NCI-H1417 treated with DMSO at 0.1 percent for 48 hours (cell line): ENCODE data around the gene ZDHHC8.

Experiments
- DNase-seq: peaks from one replicate; lab custom pipeline; 2025; lab: John Stamatoyannopoulos, UW

ZDHHC8 gene

DNA sequence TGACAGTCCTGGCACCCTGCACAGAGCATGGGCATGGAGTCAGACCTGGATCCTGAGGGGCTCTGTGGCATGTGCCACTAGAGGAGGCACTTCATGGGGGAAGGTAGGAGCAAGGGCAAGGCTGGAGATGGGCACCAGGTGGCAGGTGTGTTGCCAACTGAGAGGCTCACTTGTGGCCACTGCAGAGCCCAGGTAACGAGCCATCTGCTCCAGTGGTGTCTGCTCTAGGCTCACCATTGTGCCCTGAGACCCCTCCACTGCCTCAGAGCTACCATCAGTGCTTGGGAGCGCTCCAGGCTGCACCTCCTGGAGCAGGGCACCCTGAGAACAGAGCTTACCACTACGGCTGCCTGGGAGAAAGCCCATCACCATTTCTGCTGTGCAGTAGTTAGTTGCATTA lies 1.3 kb upstream of the ZDHHC8 start:
- DNase-seq = no peak

DNA sequence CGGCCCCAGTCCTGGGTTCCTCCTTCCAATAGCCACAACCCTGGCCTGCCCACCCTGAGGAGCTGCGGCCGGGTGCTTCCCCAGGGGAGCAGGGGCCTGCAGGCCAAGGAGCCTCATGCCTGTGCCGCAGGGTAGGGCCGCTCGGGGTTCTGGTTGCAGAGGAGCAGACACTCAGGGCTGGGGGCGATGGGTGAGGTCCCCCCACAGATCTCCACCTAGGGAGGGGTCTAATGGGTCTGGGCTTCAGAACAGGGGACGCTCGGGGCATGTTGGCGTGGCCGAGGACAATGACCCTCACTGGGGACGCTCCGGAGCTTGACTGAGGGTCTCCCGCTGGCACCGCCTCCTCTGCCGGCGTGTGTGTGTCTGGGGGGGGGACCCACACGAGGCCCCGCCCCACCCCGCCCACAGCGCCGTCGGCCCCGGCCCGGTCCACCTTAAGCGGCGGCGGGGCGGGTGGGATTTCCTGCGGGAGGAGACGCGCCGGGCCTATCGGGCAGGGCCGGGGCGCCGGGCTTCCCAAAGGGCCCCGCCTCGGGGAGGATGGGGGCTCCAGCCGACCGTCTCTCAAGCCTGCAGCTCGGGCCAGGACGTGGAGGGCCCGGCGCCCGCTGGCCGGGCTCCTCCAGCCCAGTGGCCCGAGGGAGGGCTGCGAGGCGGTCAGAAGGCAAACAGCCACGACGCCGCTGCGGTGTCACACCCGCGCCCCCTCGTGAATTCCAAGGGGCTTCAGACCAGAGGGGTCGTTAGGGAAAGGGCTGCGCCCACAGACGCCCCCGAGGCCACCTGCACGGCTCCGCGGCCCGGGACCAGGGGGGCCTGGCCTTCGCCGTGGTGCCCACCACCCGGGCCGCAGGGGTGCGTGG lies 640 bp upstream of the ZDHHC8 start:
- DNase-seq = no peak

DNA sequence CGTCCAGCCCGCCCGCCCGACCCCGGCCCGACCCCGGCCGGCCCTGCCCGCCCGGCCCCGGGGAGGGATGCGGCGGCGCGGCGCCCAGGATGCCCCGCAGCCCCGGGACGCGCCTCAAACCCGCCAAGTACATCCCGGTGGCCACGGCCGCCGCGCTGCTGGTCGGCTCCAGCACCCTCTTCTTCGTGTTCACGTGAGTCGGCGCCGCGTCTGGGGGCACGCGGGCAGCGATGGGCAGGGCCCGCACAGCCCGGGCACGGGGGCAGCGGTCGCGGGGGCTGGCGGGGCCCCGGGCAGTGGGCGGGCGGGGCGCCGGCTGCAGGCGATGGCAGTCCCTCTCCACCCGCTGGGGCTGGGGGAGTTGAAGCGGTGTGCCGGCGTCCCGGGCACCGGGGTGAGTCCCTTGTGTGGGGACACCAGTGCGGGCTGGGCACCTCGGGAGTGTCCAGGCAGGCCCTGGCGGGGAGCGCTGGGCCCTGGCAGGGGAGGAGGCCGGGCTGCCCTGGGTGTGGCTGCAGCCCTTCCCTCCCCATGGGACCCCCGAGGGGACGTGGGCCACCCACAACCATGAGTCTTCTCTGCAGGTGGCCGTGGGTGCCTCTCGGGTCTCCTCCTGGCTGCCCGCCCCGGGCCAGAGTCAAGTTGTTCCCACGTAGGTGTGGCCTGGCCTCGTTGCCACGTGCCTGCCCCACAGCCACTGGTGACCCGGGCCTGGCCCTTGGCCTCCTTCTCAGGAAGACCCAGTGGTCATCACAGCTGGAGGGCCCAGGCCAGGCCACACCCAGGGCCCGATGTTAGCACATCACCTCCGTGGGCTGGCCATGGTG lies 468 bp downstream of the ZDHHC8 start:
- no peak for DNase-seq

DNA sequence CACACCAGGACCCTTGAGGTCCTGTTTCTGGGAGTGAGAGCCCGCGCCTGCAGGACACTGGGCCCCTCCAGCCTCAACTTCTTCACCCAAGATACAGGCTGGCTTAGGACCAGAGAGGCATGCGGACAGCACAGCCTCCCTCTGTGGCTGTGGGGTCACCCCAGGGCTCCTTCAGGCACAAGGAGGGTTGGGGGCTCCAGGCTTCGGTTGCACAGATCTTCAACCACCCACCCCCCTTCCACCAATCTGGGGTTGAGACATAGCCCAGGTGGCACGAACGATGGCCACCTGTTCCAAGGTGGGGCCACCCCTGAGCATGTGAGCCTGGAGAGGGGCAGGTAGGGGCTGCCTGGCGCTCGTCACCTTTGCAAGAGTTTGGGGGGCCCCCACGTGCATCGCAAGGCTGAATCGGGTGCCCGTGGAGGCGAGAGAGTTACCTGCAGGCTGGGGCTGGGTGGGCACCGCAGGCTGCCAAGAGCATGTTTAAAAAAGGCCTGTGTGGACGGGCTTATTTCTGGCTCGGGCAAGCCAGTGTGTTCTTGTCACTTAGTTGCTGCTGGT lies 1.2 kb downstream of the ZDHHC8 start:
- no peak for DNase-seq

DNA sequence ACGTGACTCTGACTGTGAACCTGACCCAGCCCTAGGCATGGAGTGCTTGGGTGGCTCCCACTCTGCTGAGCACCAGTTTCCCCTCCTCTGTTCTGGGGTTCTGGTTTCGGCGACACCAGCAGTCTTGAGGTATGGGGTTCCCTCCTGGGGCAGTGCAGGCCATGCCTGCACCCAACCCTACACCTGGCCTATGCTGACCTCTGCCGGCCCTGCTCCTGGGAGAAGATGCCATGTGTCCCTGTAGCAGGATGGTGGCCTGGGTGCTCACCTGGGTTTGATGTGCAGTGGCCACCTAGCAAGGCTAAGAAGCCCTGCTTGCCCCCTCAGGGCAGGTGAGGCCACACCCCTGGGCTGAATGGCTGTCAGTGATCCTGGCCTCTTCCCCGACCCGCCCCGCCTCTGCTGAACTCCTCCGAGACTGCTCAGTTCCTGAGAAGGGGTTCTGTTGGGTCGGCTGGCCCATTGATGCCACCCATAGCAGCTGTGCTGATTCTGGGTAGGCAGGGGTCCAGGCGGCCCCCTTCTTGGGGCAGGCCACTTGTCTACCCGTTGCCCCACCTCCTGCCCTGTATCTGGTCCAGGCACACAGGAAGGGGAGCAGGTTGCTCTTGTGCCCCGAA lies 2.4 kb downstream of the ZDHHC8 start:
- no peak for DNase-seq

DNA sequence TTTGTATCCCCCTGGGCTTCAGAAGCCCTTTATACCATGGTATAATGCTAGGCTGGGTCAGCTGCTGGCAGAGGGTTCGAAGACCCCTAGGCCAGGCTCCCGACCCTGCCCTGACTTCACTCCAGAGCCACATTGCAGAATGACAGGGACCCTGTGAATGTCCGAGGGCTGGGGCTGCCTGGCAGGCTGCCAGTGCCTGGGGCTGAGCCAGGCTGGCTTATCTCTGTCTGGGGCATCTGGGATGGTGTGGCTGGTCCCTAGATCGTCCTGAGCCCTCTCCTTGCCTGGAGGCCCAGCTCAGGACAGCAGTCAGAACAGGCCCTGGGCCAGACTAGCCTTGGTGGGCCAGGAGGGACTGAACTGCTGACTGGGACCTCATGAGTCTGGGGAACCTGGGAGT lies 3.7 kb downstream of the ZDHHC8 start:
- no peak for DNase-seq

DNA sequence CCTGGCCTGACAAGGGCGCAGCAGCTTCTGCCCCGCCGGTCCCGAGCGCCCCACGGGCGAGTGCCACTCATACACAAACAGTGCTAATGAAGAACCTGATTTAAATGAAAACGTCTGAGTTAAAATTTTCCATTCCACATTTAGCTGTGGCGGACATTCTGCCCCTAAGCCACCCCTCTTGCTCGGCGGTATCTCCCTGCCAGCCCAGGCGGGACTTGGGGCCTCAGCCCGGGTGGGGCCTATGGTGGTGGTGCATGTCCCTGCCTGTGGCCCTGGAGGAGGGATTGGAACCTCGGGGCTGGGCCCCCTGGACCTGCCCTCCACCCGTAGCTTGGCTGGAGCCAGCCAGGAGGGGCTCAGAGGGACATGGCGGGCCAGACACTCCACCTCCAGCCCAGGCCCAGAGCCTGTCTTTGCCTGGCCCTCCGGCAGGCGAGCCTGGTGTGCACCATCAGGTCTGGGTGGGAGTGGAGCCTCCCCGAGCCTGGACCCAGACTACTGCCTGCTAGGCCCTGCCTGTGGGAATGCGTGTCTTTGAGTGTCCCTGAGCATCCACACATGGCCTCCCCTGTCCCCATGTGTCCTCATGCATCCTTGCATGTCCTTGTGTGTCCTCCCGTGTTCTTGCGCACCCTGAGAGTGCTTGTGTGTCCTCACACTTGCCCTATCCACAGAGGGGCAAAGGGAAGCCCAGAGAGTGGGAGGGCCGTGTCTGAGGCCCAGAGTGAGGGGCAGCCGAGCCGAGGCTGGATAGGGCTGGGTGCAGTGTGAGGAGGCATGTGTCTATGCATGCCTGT lies 4.4 kb downstream of the ZDHHC8 start:
- DNase-seq = no peak

DNA sequence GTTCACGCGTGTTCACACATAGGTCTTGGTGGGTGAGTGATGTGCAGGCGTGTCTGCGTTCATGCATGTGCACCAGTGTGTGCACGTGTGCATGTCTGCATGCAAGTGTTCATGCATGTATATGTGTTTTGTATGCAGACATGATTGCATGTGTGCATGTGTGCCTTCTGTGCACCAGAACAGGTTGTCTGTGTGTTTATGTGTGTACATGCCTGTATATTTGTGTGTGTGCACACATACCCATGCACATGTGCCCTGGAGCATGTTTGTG lies 4.9 kb downstream of the ZDHHC8 start:
- no peak for DNase-seq

DNA sequence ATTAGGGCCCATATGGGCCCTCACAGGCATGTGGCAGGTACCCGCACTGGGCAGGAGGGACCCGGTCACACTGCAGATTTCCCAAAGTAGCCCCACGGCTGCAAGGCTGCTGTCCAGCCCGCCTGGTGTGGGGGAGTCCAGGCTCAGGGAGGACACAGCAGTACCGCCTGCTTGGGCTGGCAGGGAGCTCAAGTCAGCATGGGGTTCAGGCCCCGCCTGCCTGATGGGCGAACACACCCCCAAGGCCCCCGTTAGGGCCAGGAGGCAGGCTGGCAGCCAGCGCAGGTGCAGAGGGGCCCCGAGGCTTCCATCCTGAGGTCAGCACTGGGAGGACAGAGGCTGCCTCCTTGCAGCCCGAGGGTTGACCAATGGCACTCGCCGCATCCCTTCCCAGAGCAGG lies 5.5 kb downstream of the ZDHHC8 start:
- no peak for DNase-seq

DNA sequence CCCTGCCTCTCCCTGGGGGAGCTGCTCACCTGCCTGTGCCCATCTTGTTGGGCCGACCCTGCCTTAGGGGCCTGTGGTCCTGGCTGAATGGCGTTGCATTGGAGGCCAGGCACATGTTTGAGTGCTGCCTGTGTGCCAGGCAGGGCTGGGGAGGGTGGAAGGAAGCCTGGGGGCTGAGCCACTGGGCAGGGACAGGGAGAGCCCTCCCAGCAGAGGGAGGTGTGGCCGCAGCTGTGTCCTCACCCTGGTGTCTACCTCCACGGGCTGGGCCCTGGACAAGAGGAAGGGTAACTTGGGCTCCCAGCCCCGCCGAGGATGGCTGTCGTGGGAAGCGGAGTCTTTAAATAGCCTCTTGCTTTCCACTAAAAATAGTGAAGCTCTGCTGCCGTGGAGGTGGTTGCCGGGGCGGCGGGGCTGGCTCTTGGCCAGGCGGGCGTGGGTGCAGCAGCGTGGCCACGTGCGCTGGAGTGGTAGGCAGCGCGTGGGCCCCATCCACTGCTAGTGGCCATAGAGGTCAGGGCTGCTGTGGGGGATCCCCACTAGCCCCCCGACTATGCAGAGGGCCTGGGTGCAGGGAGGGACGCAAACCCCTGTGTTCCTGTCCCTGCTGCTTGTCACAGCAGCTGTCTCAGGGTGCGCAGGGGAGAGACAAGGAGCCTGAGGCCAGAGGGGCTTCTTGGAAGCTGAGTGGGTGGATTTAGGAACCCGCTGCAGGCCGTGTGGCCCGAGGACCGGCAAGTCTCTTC lies 6.2 kb downstream of the ZDHHC8 start:
- DNase-seq = no peak

DNA sequence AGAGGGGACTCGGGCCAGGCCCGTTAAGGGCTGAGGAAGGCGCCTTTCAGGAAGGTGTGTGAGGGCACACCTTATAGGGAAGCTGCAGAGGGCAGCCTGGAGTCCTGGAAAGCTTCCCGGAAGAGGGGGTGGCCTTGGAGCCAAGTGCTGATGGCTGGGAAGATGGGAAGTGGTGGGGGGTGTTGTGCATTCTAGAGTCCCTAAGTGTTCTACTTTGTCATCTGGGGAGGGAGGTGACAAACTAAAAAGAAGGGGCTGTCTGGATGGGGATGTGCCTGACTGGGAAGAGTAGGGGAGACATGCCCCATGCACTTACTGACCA lies 6.8 kb downstream of the ZDHHC8 start:
- DNase-seq = no peak

DNA sequence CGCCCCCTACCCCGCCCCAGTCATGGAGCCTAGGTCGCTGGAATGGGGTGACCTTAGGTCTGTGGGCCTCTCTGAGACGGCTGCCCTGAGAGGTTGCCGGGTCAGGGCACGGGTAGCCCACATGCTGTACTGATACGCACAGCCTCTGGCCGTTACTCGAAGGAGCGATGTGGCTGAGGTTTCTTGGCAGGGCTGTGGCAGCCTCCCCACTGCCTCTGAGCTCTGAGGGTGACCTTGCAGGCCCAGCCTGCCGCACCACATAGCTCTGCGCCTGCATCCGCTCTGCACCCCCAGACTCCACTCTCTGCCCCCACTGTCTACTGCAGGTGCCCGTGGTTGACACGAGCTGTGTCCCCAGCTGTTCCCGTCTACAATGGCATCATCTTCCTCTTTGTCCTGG lies 7.3 kb downstream of the ZDHHC8 start:
- DNase-seq = no peak

DNA sequence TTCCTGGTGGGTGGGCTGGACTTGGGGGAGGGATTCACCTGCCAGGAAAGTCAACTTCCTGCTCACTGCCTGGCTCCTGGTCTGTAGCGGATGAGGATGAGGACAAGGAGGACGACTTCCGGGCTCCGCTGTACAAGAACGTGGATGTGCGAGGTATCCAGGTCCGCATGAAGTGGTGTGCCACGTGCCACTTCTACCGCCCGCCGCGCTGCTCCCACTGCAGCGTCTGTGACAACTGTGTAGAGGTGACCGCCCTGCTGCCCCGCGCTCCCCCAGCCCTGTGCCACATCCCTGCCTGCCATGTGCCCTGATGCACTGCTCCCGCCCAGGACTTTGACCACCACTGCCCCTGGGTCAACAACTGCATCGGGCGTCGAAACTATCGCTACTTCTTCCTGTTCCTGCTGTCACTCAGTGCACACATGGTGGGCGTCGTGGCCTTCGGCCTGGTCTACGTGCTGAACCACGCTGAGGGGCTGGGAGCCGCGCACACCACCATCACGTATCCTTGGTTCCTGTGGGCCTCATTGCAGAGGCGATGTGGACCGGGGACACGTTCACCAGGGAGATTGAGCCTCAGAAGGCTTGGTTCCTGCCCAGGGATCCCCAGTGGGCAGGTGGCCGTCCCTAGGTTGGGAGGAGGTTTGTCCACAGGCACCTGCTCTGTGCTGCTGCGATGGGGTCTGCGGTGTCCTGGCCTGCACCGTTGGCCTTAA lies 7.9 kb downstream of the ZDHHC8 start:
- DNase-seq = no peak

DNA sequence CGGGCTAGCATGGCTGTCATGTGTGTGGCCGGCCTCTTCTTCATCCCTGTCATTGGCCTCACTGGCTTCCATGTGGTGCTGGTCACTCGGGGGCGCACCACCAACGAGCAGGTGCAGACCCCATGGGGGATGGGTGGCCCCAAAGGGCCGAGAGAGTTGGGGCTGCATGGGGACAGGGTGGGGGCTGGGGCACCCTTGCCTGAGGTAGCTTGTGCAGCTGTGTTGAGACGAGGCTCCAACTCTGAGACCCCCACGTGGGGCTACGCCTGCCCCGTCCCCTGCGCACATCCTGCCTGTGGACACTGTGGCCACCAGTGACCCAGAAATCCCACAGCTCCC lies 8.5 kb downstream of the ZDHHC8 start:
- DNase-seq = no peak

DNA sequence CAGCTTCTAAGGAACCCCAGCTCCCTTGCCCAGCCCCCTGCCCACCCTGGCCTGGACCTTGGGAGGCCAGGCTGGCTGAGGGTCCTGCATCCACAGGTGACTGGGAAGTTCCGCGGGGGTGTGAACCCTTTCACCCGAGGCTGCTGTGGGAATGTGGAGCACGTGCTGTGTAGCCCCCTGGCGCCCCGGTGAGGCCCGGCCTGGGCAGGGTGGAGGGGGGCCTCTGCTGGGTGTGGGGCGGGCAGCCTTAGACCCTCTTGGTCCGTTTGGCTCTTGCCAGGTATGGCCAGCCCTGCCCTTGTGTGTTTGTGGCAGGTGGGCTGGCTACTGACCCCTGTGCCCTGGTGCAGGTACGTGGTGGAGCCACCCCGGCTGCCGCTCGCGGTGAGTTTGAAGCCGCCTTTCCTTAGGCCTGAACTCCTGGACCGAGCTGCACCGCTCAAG lies 8.9 kb downstream of the ZDHHC8 start:
- no peak for DNase-seq

DNA sequence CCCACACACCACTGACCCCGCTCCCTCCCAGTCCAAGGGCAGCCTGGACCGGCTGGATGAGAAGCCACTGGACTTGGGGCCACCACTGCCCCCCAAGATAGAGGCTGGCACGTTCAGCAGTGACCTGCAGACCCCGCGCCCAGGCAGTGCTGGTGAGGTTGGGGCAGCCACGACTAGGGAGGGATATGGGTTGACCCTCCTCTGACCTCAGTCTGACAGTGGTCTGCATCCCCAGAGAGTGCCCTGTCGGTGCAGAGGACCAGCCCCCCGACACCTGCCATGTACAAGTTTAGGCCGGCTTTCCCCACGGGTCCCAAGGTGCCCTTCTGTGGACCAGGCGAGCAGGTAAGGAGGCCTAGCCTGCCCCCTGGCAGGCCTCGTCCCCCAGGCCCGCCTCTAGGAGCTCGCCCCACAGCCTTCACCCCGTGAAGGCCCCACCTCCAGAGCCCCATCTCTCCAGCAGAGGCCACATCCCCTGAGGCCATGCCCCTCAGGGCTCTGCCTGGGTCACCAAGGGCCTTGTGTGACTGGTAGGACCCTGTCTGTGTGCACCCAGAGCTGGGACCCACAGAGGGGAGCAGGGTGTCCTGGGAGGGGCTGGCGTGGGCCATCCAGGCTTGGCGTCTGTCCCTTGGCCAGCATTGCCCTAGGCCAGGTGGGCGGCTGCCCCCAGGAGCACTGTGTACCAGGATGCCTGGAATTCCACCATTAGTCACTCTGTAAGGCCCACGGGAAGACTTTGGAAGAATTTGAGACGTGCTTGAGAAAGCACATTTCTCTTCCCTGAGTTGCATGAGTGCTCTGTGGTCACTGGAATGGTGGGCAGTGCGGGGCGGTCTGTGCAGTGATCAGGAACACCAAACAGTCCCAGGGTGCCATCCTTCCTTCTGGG lies 9.8 kb downstream of the ZDHHC8 start:
- DNase-seq = no peak

DNA sequence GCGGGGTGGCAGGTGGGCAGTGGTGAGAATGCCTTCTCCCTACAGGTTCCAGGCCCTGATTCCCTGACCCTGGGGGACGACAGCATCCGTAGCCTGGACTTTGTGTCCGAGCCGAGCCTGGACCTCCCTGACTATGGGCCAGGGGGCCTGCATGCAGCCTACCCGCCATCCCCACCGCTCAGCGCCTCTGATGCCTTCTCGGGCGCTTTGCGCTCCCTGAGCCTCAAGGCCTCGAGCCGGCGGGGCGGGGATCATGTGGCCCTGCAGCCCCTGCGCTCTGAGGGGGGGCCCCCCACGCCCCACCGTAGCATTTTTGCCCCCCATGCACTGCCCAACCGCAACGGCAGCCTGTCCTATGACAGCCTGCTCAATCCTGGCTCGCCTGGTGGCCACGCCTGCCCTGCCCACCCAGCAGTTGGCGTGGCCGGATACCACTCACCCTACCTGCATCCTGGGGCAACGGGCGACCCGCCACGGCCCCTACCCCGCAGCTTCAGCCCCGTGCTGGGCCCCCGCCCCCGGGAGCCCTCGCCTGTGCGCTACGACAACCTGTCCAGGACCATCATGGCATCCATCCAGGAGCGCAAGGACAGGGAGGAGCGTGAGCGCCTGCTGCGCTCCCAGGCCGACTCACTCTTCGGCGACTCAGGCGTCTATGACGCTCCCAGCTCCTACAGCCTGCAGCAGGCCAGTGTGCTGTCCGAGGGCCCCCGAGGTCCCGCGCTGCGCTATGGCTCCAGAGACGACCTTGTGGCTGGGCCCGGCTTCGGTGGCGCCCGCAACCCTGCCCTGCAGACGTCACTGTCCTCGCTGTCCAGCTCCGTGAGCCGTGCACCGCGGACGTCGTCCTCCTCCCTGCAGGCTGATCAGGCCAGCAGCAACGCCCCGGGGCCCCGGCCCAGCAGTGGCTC lies 11.4 kb downstream of the ZDHHC8 start:
- DNase-seq = no peak

DNA sequence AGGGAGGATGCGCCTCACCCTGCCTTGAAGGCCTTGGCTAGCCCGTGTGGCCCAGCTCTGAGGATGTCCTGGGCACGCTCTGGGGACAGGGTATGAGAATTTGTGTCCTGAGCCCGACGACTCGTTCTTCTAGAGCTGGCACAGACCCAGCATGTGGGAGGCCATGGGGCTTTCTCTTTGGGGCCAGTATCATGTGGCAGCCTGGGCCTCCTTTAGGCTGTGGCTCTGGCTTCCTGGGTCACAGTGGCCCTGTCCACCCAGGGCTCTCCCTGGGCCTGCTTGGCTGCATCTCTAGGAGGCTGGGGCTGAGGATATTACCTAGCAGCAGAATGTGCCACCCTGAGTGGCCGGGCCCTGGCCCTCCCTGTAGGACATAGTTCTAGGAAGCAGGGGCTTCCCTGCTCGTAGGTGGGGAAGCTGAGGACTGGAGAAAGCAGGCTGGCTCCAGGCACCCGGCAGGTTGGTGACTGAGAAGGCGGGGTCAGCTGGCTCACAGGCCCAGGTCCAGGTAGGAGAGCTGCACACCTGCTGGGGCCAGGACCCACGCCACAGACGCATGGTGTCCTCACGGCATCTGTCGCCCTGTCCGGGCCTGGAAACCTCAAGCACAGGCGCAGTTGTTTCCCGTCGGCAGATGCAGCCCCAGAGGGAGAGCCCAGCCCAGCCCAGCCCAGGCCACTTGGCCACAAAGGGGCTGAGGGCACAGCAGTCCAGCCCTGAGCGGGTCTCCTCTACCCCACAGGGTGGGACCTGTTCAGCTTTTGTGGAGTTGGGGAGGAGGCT lies 12.5 kb downstream of the ZDHHC8 start:
- DNase-seq = no peak
